ENCODE results near the gene ACKR1. TPM values are rescaled to one million over a fixed set of nuclear protein-coding genes. Genes with fewer than 3 reads are reported as not detected.

ACKR1 gene
- total RNA-seq, 2 experiments from 2014 or later = not detected

GRCh38 chr1:159196543-159196942 is 8.1 kb upstream of the ACKR1 start:
- Mint-ChIP-seq H3K9me3 (no peaks in the 10 kb centered on the region), H3K27me3 (peaks cover 35% of the 10 kb centered on the region), H3K27ac (no peak overlapping the region), H3K36me3 (no peaks in the 10 kb centered on the region), H3K4me1 (ENCODE audit: low read depth) (peaks cover 2% of the 10 kb centered on the region), H3K4me3 (no peak overlapping the region)
- DNase-seq = no peak
- CTCF ChIA-PET = interaction anchor here (0.8 to 4.9 kb wide), 7 partner anchors 12 to 64 kb away, joined by 3 to 51 read pairs (median 36); no protein-coding TSS in a partner anchor
- POLR2A ChIA-PET = no interaction called here
- intact Hi-C loops (cut with micrococcal nuclease) = loop anchor here (5.0 kb wide), 1 partner anchor 34 kb away; no protein-coding TSS in a partner anchor

GRCh38 chr1:159197561-159198557 is 6.8 kb upstream of the ACKR1 start:
- H3K4me1 Mint-ChIP-seq (ENCODE audit: low read depth) = peaks cover 2% of the 10 kb centered on the region
- POLR2A ChIA-PET = no interaction called here

GRCh38 chr1:159199901-159200300 is 4.8 kb upstream of the ACKR1 start:
- Mint-ChIP-seq H3K4me3 (no peak overlapping the region), H3K36me3 (no peaks in the 10 kb centered on the region), H3K27me3 (peaks cover 36% of the 10 kb centered on the region), H3K4me1 (ENCODE audit: low read depth) (peaks cover 2% of the 10 kb centered on the region), H3K9me3 (no peaks in the 10 kb centered on the region), H3K27ac (no peak overlapping the region)
- ChIA-PET POLR2A (no interaction called here), CTCF (interaction anchor here (1.2 to 4.3 kb wide), 3 partner anchors 11 to 67 kb away, joined by 4 to 36 read pairs (median 7); no protein-coding TSS in a partner anchor)
- intact Hi-C loops (cut with micrococcal nuclease) = loop anchor here (5.0 to 10.0 kb wide), 2 partner anchors 38 to 695 kb away; no protein-coding TSS in a partner anchor
- no peak for DNase-seq

More at GRCh38 chr1:159197561-159198557, 6.8 kb upstream of the ACKR1 start:
- H3K27me3 Mint-ChIP-seq = peaks cover 36% of the 10 kb centered on the region
- CTCF ChIA-PET = interaction anchor here (0.5 to 4.9 kb wide), 16 partner anchors 10 to 795 kb away, joined by 3 to 51 read pairs (median 4); no protein-coding TSS in a partner anchor
- H3K27ac Mint-ChIP-seq = no peak overlapping the region
- no peaks in the 10 kb centered on the region for H3K36me3 Mint-ChIP-seq
- intact Hi-C loops (cut with micrococcal nuclease) = loop anchor here (1.0 to 5.0 kb wide), 2 partner anchors 36 to 66 kb away; no protein-coding TSS in a partner anchor
- peak; percentile 75 for DNase-seq
- H3K4me3 Mint-ChIP-seq = no peak overlapping the region
- H3K9me3 Mint-ChIP-seq = no peaks in the 10 kb centered on the region

- intact Hi-C loops (cut with micrococcal nuclease) = loop anchor here (10.0 kb wide), 1 partner anchor 696 kb away; no protein-coding TSS in a partner anchor
- no peak overlapping the region for H3K27ac Mint-ChIP-seq
- POLR2A ChIA-PET = no interaction called here
These were observed 3.9 kb upstream of the ACKR1 start for GRCh38 chr1:159200769-159201168.

GRCh38 chr1:159201642-159202041 is 3.0 kb upstream of the ACKR1 start:
- POLR2A ChIA-PET = no interaction called here
- intact Hi-C loops (cut with micrococcal nuclease) = loop anchor here (10.0 kb wide), 1 partner anchor 697 kb away; no protein-coding TSS in a partner anchor
- H3K27ac Mint-ChIP-seq = no peak overlapping the region
- peaks cover 43% of the 10 kb centered on the region for H3K27me3 Mint-ChIP-seq
- H3K4me3 Mint-ChIP-seq = no peak overlapping the region
- H3K9me3 Mint-ChIP-seq = no peaks in the 10 kb centered on the region
- H3K36me3 Mint-ChIP-seq = no peaks in the 10 kb centered on the region
- no peak for DNase-seq
- peaks cover 4% of the 10 kb centered on the region for H3K4me1 Mint-ChIP-seq (ENCODE audit: low read depth)
- CTCF ChIA-PET = interaction anchor here (0.7 to 5.6 kb wide), 2 partner anchors 13 to 67 kb away, joined by 3 to 37 read pairs; no protein-coding TSS in a partner anchor

More at GRCh38 chr1:159200769-159201168, 3.9 kb upstream of the ACKR1 start:
- Mint-ChIP-seq H3K27me3 (peaks cover 43% of the 10 kb centered on the region), H3K4me1 (ENCODE audit: low read depth) (peaks cover 2% of the 10 kb centered on the region), H3K36me3 (no peaks in the 10 kb centered on the region), H3K9me3 (no peaks in the 10 kb centered on the region), H3K4me3 (no peak overlapping the region)
- DNase-seq = no peak
- CTCF ChIA-PET = interaction anchor here (1.2 to 1.3 kb wide), 2 partner anchors 10 to 13 kb away, joined by 4 to 7 read pairs; no protein-coding TSS in a partner anchor

- no peak for DNase-seq
- no peak overlapping the region for H3K27ac Mint-ChIP-seq
- H3K27me3 Mint-ChIP-seq = peaks cover 46% of the 10 kb centered on the region
- no peak overlapping the region for H3K4me3 Mint-ChIP-seq
- POLR2A ChIA-PET = no interaction called here
- intact Hi-C loops (cut with micrococcal nuclease) = loop anchor here (10.0 kb wide), 1 partner anchor 699 kb away; no protein-coding TSS in a partner anchor
- H3K4me1 Mint-ChIP-seq (ENCODE audit: low read depth) = peaks cover 22% of the 10 kb centered on the region
- H3K36me3 Mint-ChIP-seq = no peaks in the 10 kb centered on the region
- H3K9me3 Mint-ChIP-seq = no peaks in the 10 kb centered on the region
- CTCF ChIA-PET = interaction anchor here (1.8 to 5.6 kb wide), 2 partner anchors 11 to 72 kb away, joined by 5 to 37 read pairs; no protein-coding TSS in a partner anchor
These were observed 1.1 kb upstream of the ACKR1 start for GRCh38 chr1:159203610-159204009.

GRCh38 chr1:159205225-159205624 is 550 bp downstream of the ACKR1 start:
- ChIA-PET POLR2A (no interaction called here), CTCF (interaction anchor here (5.6 to 6.7 kb wide), 2 partner anchors 8 to 9 kb away, joined by 37 to 51 read pairs; no protein-coding TSS in a partner anchor)
- Mint-ChIP-seq H3K4me3 (no peak overlapping the region), H3K27ac (no peak overlapping the region), H3K27me3 (peaks cover 51% of the 10 kb centered on the region), H3K36me3 (no peaks in the 10 kb centered on the region), H3K9me3 (no peaks in the 10 kb centered on the region), H3K4me1 (ENCODE audit: low read depth) (peaks cover 22% of the 10 kb centered on the region)
- intact Hi-C loops (cut with micrococcal nuclease) = loop anchor here (10.0 kb wide), 1 partner anchor 700 kb away; no protein-coding TSS in a partner anchor
- no peak for DNase-seq

GRCh38 chr1:159206110-159206509 is 1.4 kb downstream of the ACKR1 start:
- Mint-ChIP-seq H3K9me3 (no peaks in the 10 kb centered on the region), H3K36me3 (no peaks in the 10 kb centered on the region), H3K27me3 (peaks cover 52% of the 10 kb centered on the region), H3K4me3 (no peak overlapping the region), H3K4me1 (ENCODE audit: low read depth) (peaks cover 20% of the 10 kb centered on the region), H3K27ac (no peak overlapping the region)
- ChIA-PET POLR2A (no interaction called here), CTCF (interaction anchor here (5.6 to 6.7 kb wide), 2 partner anchors 8 to 9 kb away, joined by 37 to 51 read pairs; no protein-coding TSS in a partner anchor)
- intact Hi-C loops (cut with micrococcal nuclease) = loop anchor here (10.0 kb wide), 1 partner anchor 701 kb away; no protein-coding TSS in a partner anchor
- DNase-seq = no peak

- H3K4me3 Mint-ChIP-seq = no peak overlapping the region
- ChIA-PET CTCF (interaction anchor here (1.3 to 6.7 kb wide), 4 partner anchors 7 to 74 kb away, joined by 5 to 83 read pairs (median 44); no protein-coding TSS in a partner anchor), POLR2A (no interaction called here)
- H3K27ac Mint-ChIP-seq = no peak overlapping the region
- H3K4me1 Mint-ChIP-seq (ENCODE audit: low read depth) = peaks cover 20% of the 10 kb centered on the region
- DNase-seq = no peak
- H3K27me3 Mint-ChIP-seq = peaks cover 53% of the 10 kb centered on the region
- no peaks in the 10 kb centered on the region for H3K36me3 Mint-ChIP-seq
- H3K9me3 Mint-ChIP-seq = no peaks in the 10 kb centered on the region
- intact Hi-C loops (cut with micrococcal nuclease) = loop anchor here (10.0 kb wide), 1 partner anchor 702 kb away; no protein-coding TSS in a partner anchor
These were observed 2.4 kb downstream of the ACKR1 start for GRCh38 chr1:159207080-159207479.

GRCh38 chr1:159207774-159208173 is 3.1 kb downstream of the ACKR1 start:
- Mint-ChIP-seq H3K36me3 (no peaks in the 10 kb centered on the region), H3K4me3 (no peak overlapping the region), H3K4me1 (ENCODE audit: low read depth) (peaks cover 20% of the 10 kb centered on the region), H3K27ac (no peak overlapping the region), H3K27me3 (peaks cover 55% of the 10 kb centered on the region), H3K9me3 (no peaks in the 10 kb centered on the region)
- no peak for DNase-seq
- ChIA-PET CTCF (interaction anchor here (1.2 to 6.7 kb wide), 4 partner anchors 11 to 74 kb away, joined by 4 to 83 read pairs (median 28); no protein-coding TSS in a partner anchor), POLR2A (no interaction called here)
- intact Hi-C loops (cut with micrococcal nuclease) = loop anchor here (10.0 kb wide), 1 partner anchor 703 kb away; no protein-coding TSS in a partner anchor

GRCh38 chr1:159208175-159208825 is 3.6 kb downstream of the ACKR1 start:
- intact Hi-C loops (cut with micrococcal nuclease) = loop anchor here (10.0 kb wide), 1 partner anchor 703 kb away; no protein-coding TSS in a partner anchor
- H3K4me3 Mint-ChIP-seq = no peak overlapping the region
- H3K9me3 Mint-ChIP-seq = no peaks in the 10 kb centered on the region
- no peak for DNase-seq
- H3K4me1 Mint-ChIP-seq (ENCODE audit: low read depth) = peaks cover 20% of the 10 kb centered on the region
- H3K27ac Mint-ChIP-seq = no peak overlapping the region
- POLR2A ChIA-PET = no interaction called here
- CTCF ChIA-PET = interaction anchor here (1.2 to 7.8 kb wide), 4 partner anchors 11 to 75 kb away, joined by 4 to 112 read pairs (median 67); no protein-coding TSS in a partner anchor
- H3K36me3 Mint-ChIP-seq = no peaks in the 10 kb centered on the region
- peaks cover 55% of the 10 kb centered on the region for H3K27me3 Mint-ChIP-seq
